ENCODE results near the gene SYT13.

DNA sequence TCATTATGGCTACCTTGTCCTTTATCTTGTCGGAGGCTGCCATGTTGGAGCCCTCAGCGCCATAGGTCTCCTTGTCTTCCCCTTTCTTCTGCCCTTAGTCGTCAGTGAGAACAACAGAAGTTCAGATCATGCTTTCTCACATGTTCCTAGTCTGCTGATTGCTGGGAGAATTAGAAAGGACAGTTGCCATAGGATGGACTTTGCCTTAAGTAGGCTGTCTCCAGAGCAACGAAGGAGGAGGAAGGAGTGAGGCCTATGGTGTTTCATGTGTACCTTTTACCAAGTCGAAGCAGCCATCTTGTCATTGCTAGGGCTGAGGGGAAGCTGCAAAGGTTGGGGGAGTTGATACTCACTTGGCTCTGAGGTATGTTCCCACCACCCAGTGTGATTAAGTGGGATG is 62.6 kb downstream of the SYT13 start:
- no peak for TF ChIP-seq EZH2 (IDR thresholded peaks at IDR 0.05; ENCODE audit: borderline replicate concordance, low read length)
- TF ChIP-seq, protein P1, sequence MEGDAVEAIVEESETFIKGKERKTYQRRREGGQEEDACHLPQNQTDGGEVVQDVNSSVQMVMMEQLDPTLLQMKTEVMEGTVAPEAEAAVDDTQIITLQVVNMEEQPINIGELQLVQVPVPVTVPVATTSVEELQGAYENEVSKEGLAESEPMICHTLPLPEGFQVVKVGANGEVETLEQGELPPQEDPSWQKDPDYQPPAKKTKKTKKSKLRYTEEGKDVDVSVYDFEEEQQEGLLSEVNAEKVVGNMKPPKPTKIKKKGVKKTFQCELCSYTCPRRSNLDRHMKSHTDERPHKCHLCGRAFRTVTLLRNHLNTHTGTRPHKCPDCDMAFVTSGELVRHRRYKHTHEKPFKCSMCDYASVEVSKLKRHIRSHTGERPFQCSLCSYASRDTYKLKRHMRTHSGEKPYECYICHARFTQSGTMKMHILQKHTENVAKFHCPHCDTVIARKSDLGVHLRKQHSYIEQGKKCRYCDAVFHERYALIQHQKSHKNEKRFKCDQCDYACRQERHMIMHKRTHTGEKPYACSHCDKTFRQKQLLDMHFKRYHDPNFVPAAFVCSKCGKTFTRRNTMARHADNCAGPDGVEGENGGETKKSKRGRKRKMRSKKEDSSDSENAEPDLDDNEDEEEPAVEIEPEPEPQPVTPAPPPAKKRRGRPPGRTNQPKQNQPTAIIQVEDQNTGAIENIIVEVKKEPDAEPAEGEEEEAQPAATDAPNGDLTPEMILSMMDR (IDR thresholded peaks at IDR 0.05; ENCODE audit: low read length), result no peak

All from OCI-LY1 (cell line).